ENCODE results near the gene TCP11. TPM values are rescaled to one million over a fixed set of nuclear protein-coding genes. Genes with fewer than 3 reads are reported as not detected.

Gene TCP11
- total RNA-seq, 1 experiment from 2014 or later = not detected

GRCh38 chr6:35183281-35183680 lies 42.1 kb upstream of the TCP11 start:
- in situ Hi-C loops (cut with HindIII; ENCODE audit: low pct_unique_long_range_greater_than_20kb, low sequenced_read_pairs) = no loop called here
- Histone ChIP-seq H3K27me3 (ENCODE audit: control insufficient read depth, insufficient read depth, low read length) (no peaks in the 10 kb centered on the region), H3K4me3 (ENCODE audit: low read depth in 2 of 2, low read length in 2 of 2) (no peak overlapping the region), H3K27ac (ENCODE audit: low read length) (no peak overlapping the region), H3K9me3 (ENCODE audit: control insufficient read depth, insufficient read depth, low read depth, low read length) (no peaks in the 10 kb centered on the region), H3K36me3 (ENCODE audit: control insufficient read depth, insufficient read depth, low read length) (no peaks in the 10 kb centered on the region), H3K4me1 (ENCODE audit: control insufficient read depth, insufficient read depth, low read length) (peaks cover 11% of the 10 kb centered on the region)
- TF ChIP-seq CTCF (IDR thresholded peaks at IDR 0.05) (no peak), TCF7L2 (IDR thresholded peaks at IDR 0.05; ENCODE audit: low read depth, low read length) (no peak), SIN3A (IDR thresholded peaks at IDR 0.05; ENCODE audit: borderline replicate concordance, insufficient read depth, low read depth, low read length) (no peak), REST (IDR thresholded peaks at IDR 0.05; ENCODE audit: insufficient read depth in 1 of 2, low read depth in 2 of 2, low read length in 1 of 2) (no peak), POLR2AphosphoS5 (IDR thresholded peaks at IDR 0.05; ENCODE audit: low read depth, low read length) (no peak)
- intact Hi-C loops (cut with micrococcal nuclease; ENCODE audit: unreplicated experiment) = no loop called here
- ChIA-PET POLR2A (no interaction called here), CTCF (no interaction called here)
- ATAC-seq = no peak
- no peak for DNase-seq (ENCODE audit: low read depth, low spot score)
- BruUV-seq (replicated peaks) = no TSS peak

GRCh38 chr6:35181933-35182612 lies 40.9 kb upstream of the TCP11 start:
- H3K36me3 ChIP-seq (ENCODE audit: control insufficient read depth, insufficient read depth, low read length) = no peaks in the 10 kb centered on the region
- no peaks in the 10 kb centered on the region for H3K27me3 ChIP-seq (ENCODE audit: control insufficient read depth, insufficient read depth, low read length)
- intact Hi-C loops (cut with micrococcal nuclease; ENCODE audit: unreplicated experiment) = no loop called here
- ChIA-PET POLR2A (interaction anchor here (0.6 kb wide), 1 partner anchor 1609 kb away, joined by 3 read pairs; no protein-coding TSS in a partner anchor), CTCF (interaction anchor here (0.7 kb wide), 1 partner anchor 23 kb away, joined by 3 read pairs; no protein-coding TSS in a partner anchor)
- H3K4me1 ChIP-seq (ENCODE audit: control insufficient read depth, insufficient read depth, low read length) = peaks cover 11% of the 10 kb centered on the region
- no peaks in the 10 kb centered on the region for H3K9me3 ChIP-seq (ENCODE audit: control insufficient read depth, insufficient read depth, low read depth, low read length)
- H3K27ac ChIP-seq (ENCODE audit: low read length) = no peak overlapping the region
- no peak overlapping the region for H3K4me3 ChIP-seq (ENCODE audit: low read depth in 2 of 2, low read length in 2 of 2)
- TF ChIP-seq CTCF (IDR thresholded peaks at IDR 0.05) = no peak
- DNase-seq (ENCODE audit: low read depth, low spot score) = no peak
- BruUV-seq (replicated peaks) = no TSS peak
- in situ Hi-C loops (cut with HindIII; ENCODE audit: low pct_unique_long_range_greater_than_20kb, low sequenced_read_pairs) = no loop called here
- peak; percentile 54 for ATAC-seq
